Esophagus squamous epithelium (tissue), 4 donors: ENCODE results near the gene RBPMS2.

ENCODE experiments used
- POLR2A ChIP-seq, 4 donors: fragments of 450-650 bp; IDR thresholded peaks; one replicate each; pipeline ENCODE4 v1.6.1; 2017; ENCODE audit warnings: antibody characterized with exemption in 4 of 4, mild to moderate bottlenecking in 4 of 4, moderate library complexity in 3 of 4
- TF ChIP-seq, protein P1 (sequence below), 6 experiments: fragments of 450-650 bp in 4 of 6; fragments of 200-600 bp in 2 of 6; sonication (generic) in 2 of 6; IDR thresholded peaks; one replicate each; pipeline ENCODE4 v1.5.1; 2016 to 2019; ENCODE audit warnings: antibody characterized with exemption in 6 of 6, mild to moderate bottlenecking in 4 of 6, moderate library complexity in 4 of 6

DNA sequence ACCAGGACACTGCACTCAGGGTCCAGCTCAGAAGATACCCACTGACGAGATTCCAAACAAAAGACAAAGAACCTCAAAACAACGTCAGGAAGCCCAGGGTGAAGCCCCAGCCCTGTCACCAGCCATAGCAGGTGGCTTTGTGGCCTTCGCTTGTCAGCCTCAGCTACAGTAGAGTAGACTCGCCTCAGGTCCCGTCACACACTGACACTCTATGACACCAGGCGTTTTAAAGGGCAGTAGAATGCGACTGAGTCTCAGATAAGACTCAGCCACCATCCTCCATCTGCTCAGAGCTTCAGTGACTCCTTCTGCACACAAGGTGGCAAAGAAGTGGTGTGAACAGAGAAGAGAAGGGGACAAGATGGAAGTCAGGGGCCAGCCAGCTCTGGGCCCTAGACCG is 12.8 kb downstream of the RBPMS2 start:
- TF ChIP-seq, protein P1, sequence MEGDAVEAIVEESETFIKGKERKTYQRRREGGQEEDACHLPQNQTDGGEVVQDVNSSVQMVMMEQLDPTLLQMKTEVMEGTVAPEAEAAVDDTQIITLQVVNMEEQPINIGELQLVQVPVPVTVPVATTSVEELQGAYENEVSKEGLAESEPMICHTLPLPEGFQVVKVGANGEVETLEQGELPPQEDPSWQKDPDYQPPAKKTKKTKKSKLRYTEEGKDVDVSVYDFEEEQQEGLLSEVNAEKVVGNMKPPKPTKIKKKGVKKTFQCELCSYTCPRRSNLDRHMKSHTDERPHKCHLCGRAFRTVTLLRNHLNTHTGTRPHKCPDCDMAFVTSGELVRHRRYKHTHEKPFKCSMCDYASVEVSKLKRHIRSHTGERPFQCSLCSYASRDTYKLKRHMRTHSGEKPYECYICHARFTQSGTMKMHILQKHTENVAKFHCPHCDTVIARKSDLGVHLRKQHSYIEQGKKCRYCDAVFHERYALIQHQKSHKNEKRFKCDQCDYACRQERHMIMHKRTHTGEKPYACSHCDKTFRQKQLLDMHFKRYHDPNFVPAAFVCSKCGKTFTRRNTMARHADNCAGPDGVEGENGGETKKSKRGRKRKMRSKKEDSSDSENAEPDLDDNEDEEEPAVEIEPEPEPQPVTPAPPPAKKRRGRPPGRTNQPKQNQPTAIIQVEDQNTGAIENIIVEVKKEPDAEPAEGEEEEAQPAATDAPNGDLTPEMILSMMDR (IDR thresholded peaks at IDR 0.05) = no peak
- TF ChIP-seq POLR2A (IDR thresholded peaks at IDR 0.05) = no peak
